PC-3 (cell line): ENCODE results near the gene CA9.

ENCODE experiments used
- CTCF ChIP-seq: fragments of 300-600 bp; sonication (generic); conservative IDR thresholded peaks from 2 replicates; pipeline ENCODE4 v1.5.1; 2017; ENCODE audit warnings: antibody characterized with exemption, low read depth, mild to moderate bottlenecking, low read length
- EZH2phosphoT487 ChIP-seq: fragments of 300-600 bp; sonication (generic); IDR thresholded peaks from 2 replicates; pipeline ENCODE4 v1.6.1; 2018; ENCODE audit warnings: mild to moderate bottlenecking, antibody characterized with exemption, low read length, borderline replicate concordance

GRCh38 chr9:35682520-35683315, 9.0 kb downstream of the CA9 start:
- no peak for TF ChIP-seq EZH2phosphoT487
- TF ChIP-seq CTCF = no peak
